HepG2 (cell line): ENCODE data around the gene PXMP4. TPM values are rescaled to one million over a fixed set of nuclear protein-coding genes. Genes with fewer than 3 reads are reported as not detected.

ENCODE experiments used
- ETS1 ChIP-seq: sonication (generic); formaldehyde crosslinking; IDR thresholded peaks from 2 replicates; pipeline ENCODE4 v1.4.0; 2020; ENCODE audit warnings: missing genetic modification reagents
- LCORL ChIP-seq, 2 experiments: fragments of 450-650 bp in 1 of 2; sonication (generic) in 1 of 2; formaldehyde crosslinking in 1 of 2; IDR thresholded peaks; 2 replicates each; pipeline versions ENCODE4 v1.5.0 to v1.6.1; 2017 to 2020; ENCODE audit warnings: antibody characterized with exemption in 1 of 2, missing genetic modification reagents in 1 of 2
- MAZ ChIP-seq, 2 experiments: sonication (generic) in 1 of 2; formaldehyde crosslinking in 1 of 2; IDR thresholded peaks; 2 replicates each; pipeline versions ENCODE4 v1.5.0 to v1.6.1; 2012 to 2020; ENCODE audit warnings: low read depth in 2 of 2, mild to moderate bottlenecking in 2 of 2, borderline replicate concordance in 1 of 2, improper control_type of control experiment in 1 of 2, low read length in 1 of 2, missing genetic modification reagents in 1 of 2, moderate library complexity in 1 of 2
- NR2C2 ChIP-seq: sonication (generic); formaldehyde crosslinking; IDR thresholded peaks from 2 replicates; pipeline ENCODE4 v1.4.0; 2020; ENCODE audit warnings: missing genetic modification reagents, mild to moderate bottlenecking, moderate library complexity, borderline replicate concordance
- PRMT3 ChIP-seq: sonication (generic); formaldehyde crosslinking; IDR thresholded peaks from 2 replicates; pipeline ENCODE4 v1.8.1; 2022; ENCODE audit warnings: low read depth, mild to moderate bottlenecking, moderate library complexity, missing genetic modification reagents, borderline replicate concordance
- TBX2 ChIP-seq: sonication (generic); formaldehyde crosslinking; IDR thresholded peaks from 2 replicates; pipeline ENCODE4 v1.5.0; 2020; ENCODE audit warnings: missing genetic modification reagents, mild to moderate bottlenecking, borderline replicate concordance
- TEAD3 ChIP-seq: optimal IDR thresholded peaks from 2 replicates; pipeline ENCODE3; 2016; ENCODE audit warnings: borderline replicate concordance
- TERF1 ChIP-seq: sonication (generic); formaldehyde crosslinking; IDR thresholded peaks from 2 replicates; pipeline ENCODE4 v1.8.0; 2022; ENCODE audit warnings: mild to moderate bottlenecking, missing genetic modification reagents, moderate library complexity
- YY1 ChIP-seq: IDR thresholded peaks from 2 replicates; pipeline ENCODE4 v1.6.1; 2011; ENCODE audit warnings: low read length, low read depth, moderate library complexity, mild to moderate bottlenecking; ENCODE audit not compliant: insufficient read depth, insufficient replicate concordance
- ZBTB43 ChIP-seq: sonication (generic); formaldehyde crosslinking; conservative IDR thresholded peaks from 2 replicates; pipeline ENCODE4 v1.4.0; 2020; ENCODE audit warnings: missing genetic modification reagents
- ZMAT5 ChIP-seq: sonication (generic); formaldehyde crosslinking; IDR thresholded peaks from 2 replicates; pipeline ENCODE4 v1.5.0; 2020; ENCODE audit warnings: mild to moderate bottlenecking, low read depth, missing genetic modification reagents, borderline replicate concordance
- ZNF225 ChIP-seq: sonication (generic); formaldehyde crosslinking; IDR thresholded peaks from 2 replicates; pipeline ENCODE4 v1.4.0; 2020; ENCODE audit warnings: mild to moderate bottlenecking, missing genetic modification reagents
- ZNF235 ChIP-seq: sonication (generic); formaldehyde crosslinking; IDR thresholded peaks from 2 replicates; pipeline ENCODE4 v1.8.1; 2023; ENCODE audit warnings: mild to moderate bottlenecking, missing genetic modification reagents, borderline replicate concordance
- ZNF558 ChIP-seq: sonication (generic); formaldehyde crosslinking; IDR thresholded peaks from 2 replicates; pipeline ENCODE4 v1.9.0; 2022; ENCODE audit warnings: mild to moderate bottlenecking, missing genetic modification reagents, borderline replicate concordance
- ZNF781 ChIP-seq: sonication (generic); formaldehyde crosslinking; IDR thresholded peaks from 2 replicates; pipeline ENCODE4 v1.5.1; 2020; ENCODE audit warnings: borderline replicate concordance, mild to moderate bottlenecking, missing genetic modification reagents; ENCODE audit errors: not compliant biosample characterization
- ZNF83 ChIP-seq: sonication (generic); formaldehyde crosslinking; IDR thresholded peaks from 2 replicates; pipeline ENCODE4 v1.4.0; 2020; ENCODE audit warnings: missing genetic modification reagents, mild to moderate bottlenecking, borderline replicate concordance
- ZSCAN31 ChIP-seq: sonication (generic); formaldehyde crosslinking; IDR thresholded peaks from 2 replicates; pipeline ENCODE4 v1.5.0; 2020; ENCODE audit warnings: low read depth, mild to moderate bottlenecking, missing genetic modification reagents
- polyA plus RNA-seq, 8 experiments: library from polyadenylated mRNA; depleted of rRNA in 3 of 8; stranded (reverse) in 7 of 8; unstranded in 1 of 8; fragments of >200 nt; fragmentation: Illumina TruSeq in 4 of 8; extraction: Trizol in 4 of 8; gene quantifications; 2 replicates each; pipeline versions ENCODE4 v1.2.1 to v1.2.3, GENCODE V29; 2011 to 2016; ENCODE audit warnings: low read depth in 4 of 8, missing spikeins in 1 of 8, mixed read lengths in 1 of 8; ENCODE audit not compliant: insufficient read depth in 1 of 8
- total RNA-seq, 5 experiments: library from RNA; depleted of rRNA; stranded (reverse); fragments of >200 nt; fragmentation: Illumina TruSeq; extraction: Trizol; gene quantifications; 2 replicates each; pipeline ENCODE4 v1.2.3, GENCODE V29; 2016; ENCODE audit warnings: low read depth in 1 of 5
- TF ChIP-seq, protein P1 (sequence below): sonication (generic); formaldehyde crosslinking; IDR thresholded peaks from 2 replicates; pipeline ENCODE4 v1.4.0; 2020; ENCODE audit warnings: missing genetic modification reagents
- TF ChIP-seq, protein P2 (sequence below): sonication (generic); formaldehyde crosslinking; IDR thresholded peaks from 2 replicates; pipeline ENCODE4 v1.5.0; 2020; ENCODE audit warnings: missing genetic modification reagents, mild to moderate bottlenecking, borderline replicate concordance

The PXMP4 gene
- total and polyA plus RNA-seq, 2 of the 13 experiments (the other 11 are each of a cell fraction or from before 2014, with no cell fraction given), result not detected

DNA sequence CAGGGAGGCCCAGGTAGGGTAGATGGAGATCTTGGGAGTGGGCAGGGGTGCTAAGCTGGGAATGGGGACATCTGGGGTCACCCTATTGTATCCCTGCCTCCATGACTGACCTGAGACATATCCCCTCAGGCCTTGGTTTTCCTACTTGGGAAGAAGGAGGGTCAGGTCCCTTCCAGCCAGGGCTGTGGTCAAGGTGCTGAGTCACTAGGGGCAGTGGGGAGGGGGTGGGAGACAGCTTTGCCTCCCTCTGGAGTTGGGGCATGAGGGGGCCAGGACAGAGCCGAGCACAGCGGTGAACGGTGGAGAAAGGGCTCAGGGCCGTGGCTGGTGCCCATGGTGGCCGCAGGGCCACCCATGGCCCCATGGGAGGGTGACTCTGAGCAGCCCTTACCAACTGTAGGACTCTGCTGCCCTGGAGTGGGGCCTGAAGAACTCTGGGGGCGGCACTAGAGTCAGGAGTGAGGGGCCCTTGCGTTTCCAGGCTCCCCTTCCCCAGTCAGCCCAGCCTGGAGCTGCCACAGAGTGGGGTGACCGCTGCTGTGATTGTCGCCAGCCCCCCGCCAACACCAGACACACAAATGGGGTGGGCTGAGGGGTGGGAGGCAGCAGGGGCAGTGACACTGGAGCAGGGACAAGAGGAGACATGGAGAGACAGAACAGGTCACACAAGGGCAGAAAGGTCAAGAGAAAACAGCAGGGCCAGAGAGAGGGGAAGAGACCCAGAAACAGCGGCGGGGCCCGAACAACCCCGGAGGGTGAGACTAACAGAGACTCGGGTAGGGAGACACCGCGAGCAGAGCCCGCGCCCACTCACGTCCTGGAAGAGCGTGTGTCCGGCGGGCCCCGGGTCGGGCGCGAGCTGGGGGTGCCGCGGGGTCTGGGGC, 46.5 kb downstream of the PXMP4 start (continued):
- TF ChIP-seq, protein P1, sequence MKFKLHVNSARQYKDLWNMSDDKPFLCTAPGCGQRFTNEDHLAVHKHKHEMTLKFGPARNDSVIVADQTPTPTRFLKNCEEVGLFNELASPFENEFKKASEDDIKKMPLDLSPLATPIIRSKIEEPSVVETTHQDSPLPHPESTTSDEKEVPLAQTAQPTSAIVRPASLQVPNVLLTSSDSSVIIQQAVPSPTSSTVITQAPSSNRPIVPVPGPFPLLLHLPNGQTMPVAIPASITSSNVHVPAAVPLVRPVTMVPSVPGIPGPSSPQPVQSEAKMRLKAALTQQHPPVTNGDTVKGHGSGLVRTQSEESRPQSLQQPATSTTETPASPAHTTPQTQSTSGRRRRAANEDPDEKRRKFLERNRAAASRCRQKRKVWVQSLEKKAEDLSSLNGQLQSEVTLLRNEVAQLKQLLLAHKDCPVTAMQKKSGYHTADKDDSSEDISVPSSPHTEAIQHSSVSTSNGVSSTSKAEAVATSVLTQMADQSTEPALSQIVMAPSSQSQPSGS (CRISPR knock-in tag), result no peak
- 0 out of 2 replicates have a peak, but pooled peaks have one; percentile 4 for TF ChIP-seq ZSCAN31
- TF ChIP-seq TEAD3, result no peak
- TF ChIP-seq, protein P2, sequence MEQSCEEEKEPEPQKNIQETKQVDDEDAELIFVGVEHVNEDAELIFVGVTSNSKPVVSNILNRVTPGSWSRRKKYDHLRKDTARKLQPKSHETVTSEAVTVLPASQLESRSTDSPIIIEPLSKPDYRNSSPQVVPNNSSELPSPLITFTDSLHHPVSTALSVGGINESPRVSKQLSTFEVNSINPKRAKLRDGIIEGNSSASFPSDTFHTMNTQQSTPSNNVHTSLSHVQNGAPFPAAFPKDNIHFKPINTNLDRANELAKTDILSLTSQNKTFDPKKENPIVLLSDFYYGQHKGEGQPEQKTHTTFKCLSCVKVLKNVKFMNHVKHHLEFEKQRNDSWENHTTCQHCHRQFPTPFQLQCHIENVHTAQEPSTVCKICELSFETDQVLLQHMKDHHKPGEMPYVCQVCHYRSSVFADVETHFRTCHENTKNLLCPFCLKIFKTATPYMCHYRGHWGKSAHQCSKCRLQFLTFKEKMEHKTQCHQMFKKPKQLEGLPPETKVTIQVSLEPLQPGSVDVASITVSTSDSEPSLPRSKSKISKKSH (CRISPR knock-in tag), result no peak
- no peak for TF ChIP-seq ZMAT5 (CRISPR knock-in tag)
- no peak; the same call in 1 of the 2 replicates for TF ChIP-seq TBX2
- TF ChIP-seq TERF1 (CRISPR knock-in tag), result no peak; the same call in 1 of the 2 replicates
- no peak for TF ChIP-seq PRMT3
- 0 out of 2 replicates have a peak, but pooled peaks have one; percentile 24 for TF ChIP-seq ZBTB43
- TF ChIP-seq ZNF225 (CRISPR knock-in tag), result no peak
- no peak for TF ChIP-seq YY1
- no peak for TF ChIP-seq NR2C2 (CRISPR knock-in tag)
- no peak for TF ChIP-seq MAZ (IDR thresholded peaks at IDR 0.05; ENCODE audit: borderline replicate concordance, low read depth, low read length)
- TF ChIP-seq MAZ (CRISPR knock-in tag; IDR thresholded peaks at IDR 0.05; ENCODE audit: low read depth), result no peak
- no peak for TF ChIP-seq ZNF235 (CRISPR knock-in tag)
- 0 out of 2 replicates have a peak, but pooled peaks have one; percentile 9 for TF ChIP-seq ETS1
- peak; percentile 85; the same call in 1 of the 2 replicates for TF ChIP-seq ZNF83 (CRISPR knock-in tag)
- no peak for TF ChIP-seq ZNF781 (CRISPR knock-in tag)
- TF ChIP-seq ZNF558 (CRISPR knock-in tag), result no peak
- TF ChIP-seq LCORL (IDR thresholded peaks at IDR 0.05), result no peak
- peak; percentile 79 for TF ChIP-seq LCORL (CRISPR knock-in tag; IDR thresholded peaks at IDR 0.05)
